ENCODE data around the gene SEC11C.

The SEC11C gene

GRCh38 chr18:59149007-59149406 lies 9.3 kb downstream of the SEC11C start:
- Histone ChIP-seq H3K9me3 (ENCODE audit: control insufficient read depth, insufficient read depth, low read length) (no peaks in the 10 kb centered on the region), H3K36me3 (ENCODE audit: control insufficient read depth, insufficient read depth, low read length) (no peaks in the 10 kb centered on the region), H3K27me3 (ENCODE audit: control insufficient read depth, insufficient read depth, low read length) (no peaks in the 10 kb centered on the region), H3K9ac (ENCODE audit: low read depth, low read length) (no peak overlapping the region), H3K4me3 (ENCODE audit: low read depth, low read length) (no peak overlapping the region), H3K4me1 (ENCODE audit: control insufficient read depth, insufficient read depth, low read length) (no peaks in the 10 kb centered on the region)

- Histone ChIP-seq H3K27me3 (ENCODE audit: control insufficient read depth, insufficient read depth, low read length) (no peaks in the 10 kb centered on the region), H3K9ac (ENCODE audit: low read depth, low read length) (no peak overlapping the region), H3K36me3 (ENCODE audit: control insufficient read depth, insufficient read depth, low read length) (no peaks in the 10 kb centered on the region), H3K4me3 (ENCODE audit: low read depth, low read length) (no peak overlapping the region), H3K4me1 (ENCODE audit: control insufficient read depth, insufficient read depth, low read length) (no peaks in the 10 kb centered on the region), H3K9me3 (ENCODE audit: control insufficient read depth, insufficient read depth, low read length) (no peaks in the 10 kb centered on the region)
Observed at GRCh38 chr18:59149416-59149815, 9.7 kb downstream of the SEC11C start.

GRCh38 chr18:59150236-59150635 lies 10.6 kb downstream of the SEC11C start:
- H3K4me1 ChIP-seq (ENCODE audit: control insufficient read depth, insufficient read depth, low read length), result no peaks in the 10 kb centered on the region
- H3K27me3 ChIP-seq (ENCODE audit: control insufficient read depth, insufficient read depth, low read length), result no peaks in the 10 kb centered on the region
- H3K4me3 ChIP-seq (ENCODE audit: low read depth, low read length), result no peak overlapping the region
- H3K36me3 ChIP-seq (ENCODE audit: control insufficient read depth, insufficient read depth, low read length), result no peaks in the 10 kb centered on the region
- H3K9ac ChIP-seq (ENCODE audit: low read depth, low read length), result no peak overlapping the region
- no peaks in the 10 kb centered on the region for H3K9me3 ChIP-seq (ENCODE audit: control insufficient read depth, insufficient read depth, low read length)

DNA sequence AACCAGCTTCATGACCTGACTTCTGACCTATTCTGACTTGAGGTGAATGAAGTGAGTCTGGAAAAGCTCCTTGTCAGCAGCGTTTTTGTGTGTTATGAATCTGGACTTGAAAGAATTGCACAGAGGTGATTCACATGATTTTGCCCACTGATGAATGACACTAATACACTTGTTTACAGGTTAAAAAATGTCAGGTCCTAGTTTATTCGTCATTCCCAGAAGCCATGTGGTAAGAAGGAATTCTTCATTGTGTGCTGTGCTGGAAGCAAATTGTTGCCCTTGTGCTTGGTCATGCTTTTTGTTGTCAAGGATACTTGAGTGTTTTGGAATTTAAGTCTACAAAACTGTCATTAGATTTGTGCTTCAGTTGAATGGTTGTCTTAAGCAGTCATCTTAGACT lies 15.5 kb downstream of the SEC11C start:
- no peaks in the 10 kb centered on the region for H3K4me1 ChIP-seq (ENCODE audit: control insufficient read depth, insufficient read depth, low read length)
- no peaks in the 10 kb centered on the region for H3K36me3 ChIP-seq (ENCODE audit: control insufficient read depth, insufficient read depth, low read length)
- H3K4me3 ChIP-seq (ENCODE audit: low read depth, low read length), result no peak overlapping the region

GRCh38 chr18:59156316-59156715 lies 16.6 kb downstream of the SEC11C start:
- Histone ChIP-seq H3K27me3 (ENCODE audit: control insufficient read depth, insufficient read depth, low read length) (no peaks in the 10 kb centered on the region), H3K9ac (ENCODE audit: low read depth, low read length) (no peak overlapping the region), H3K9me3 (ENCODE audit: control insufficient read depth, insufficient read depth, low read length) (no peaks in the 10 kb centered on the region), H3K36me3 (ENCODE audit: control insufficient read depth, insufficient read depth, low read length) (no peaks in the 10 kb centered on the region), H3K4me1 (ENCODE audit: control insufficient read depth, insufficient read depth, low read length) (no peaks in the 10 kb centered on the region), H3K4me3 (ENCODE audit: low read depth, low read length) (no peak overlapping the region)

More for the DNA sequence above, 15.5 kb downstream of the SEC11C start:
- no peak overlapping the region for H3K9ac ChIP-seq (ENCODE audit: low read depth, low read length)
- H3K27me3 ChIP-seq (ENCODE audit: control insufficient read depth, insufficient read depth, low read length), result no peaks in the 10 kb centered on the region
- no peaks in the 10 kb centered on the region for H3K9me3 ChIP-seq (ENCODE audit: control insufficient read depth, insufficient read depth, low read length)

DNA sequence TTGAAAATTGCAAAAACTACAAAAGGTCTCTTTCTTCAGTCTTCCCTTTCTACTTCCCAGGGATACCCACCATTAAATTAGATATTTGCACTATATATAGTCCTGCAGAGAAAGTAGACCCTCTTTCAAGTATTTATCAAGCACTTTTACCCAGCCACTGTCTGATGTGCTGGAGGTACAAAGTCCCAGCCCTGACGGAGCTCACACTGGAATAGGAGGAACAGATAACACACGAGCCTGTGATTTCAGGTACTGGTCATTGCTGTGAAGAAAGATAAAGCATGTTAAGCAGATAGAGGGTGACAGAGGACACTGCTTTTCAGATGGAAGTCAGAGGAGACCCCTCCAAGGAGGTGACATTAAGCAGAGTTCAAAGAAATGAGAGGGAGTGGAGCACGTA lies 19.6 kb downstream of the SEC11C start:
- H3K4me3 ChIP-seq (ENCODE audit: low read depth, low read length), result no peak overlapping the region
- H3K9me3 ChIP-seq (ENCODE audit: control insufficient read depth, insufficient read depth, low read length), result no peaks in the 10 kb centered on the region
- H3K9ac ChIP-seq (ENCODE audit: low read depth, low read length), result no peak overlapping the region
- no peaks in the 10 kb centered on the region for H3K4me1 ChIP-seq (ENCODE audit: control insufficient read depth, insufficient read depth, low read length)
- no peaks in the 10 kb centered on the region for H3K36me3 ChIP-seq (ENCODE audit: control insufficient read depth, insufficient read depth, low read length)
- H3K27me3 ChIP-seq (ENCODE audit: control insufficient read depth, insufficient read depth, low read length), result no peaks in the 10 kb centered on the region

- Histone ChIP-seq H3K9me3 (ENCODE audit: control insufficient read depth, insufficient read depth, low read length) (no peaks in the 10 kb centered on the region), H3K4me1 (ENCODE audit: control insufficient read depth, insufficient read depth, low read length) (no peaks in the 10 kb centered on the region), H3K9ac (ENCODE audit: low read depth, low read length) (no peak overlapping the region), H3K36me3 (ENCODE audit: control insufficient read depth, insufficient read depth, low read length) (no peaks in the 10 kb centered on the region), H3K27me3 (ENCODE audit: control insufficient read depth, insufficient read depth, low read length) (no peaks in the 10 kb centered on the region), H3K4me3 (ENCODE audit: low read depth, low read length) (no peak overlapping the region)
Observed at GRCh38 chr18:59159986-59160385, 20.3 kb downstream of the SEC11C start.

DNA sequence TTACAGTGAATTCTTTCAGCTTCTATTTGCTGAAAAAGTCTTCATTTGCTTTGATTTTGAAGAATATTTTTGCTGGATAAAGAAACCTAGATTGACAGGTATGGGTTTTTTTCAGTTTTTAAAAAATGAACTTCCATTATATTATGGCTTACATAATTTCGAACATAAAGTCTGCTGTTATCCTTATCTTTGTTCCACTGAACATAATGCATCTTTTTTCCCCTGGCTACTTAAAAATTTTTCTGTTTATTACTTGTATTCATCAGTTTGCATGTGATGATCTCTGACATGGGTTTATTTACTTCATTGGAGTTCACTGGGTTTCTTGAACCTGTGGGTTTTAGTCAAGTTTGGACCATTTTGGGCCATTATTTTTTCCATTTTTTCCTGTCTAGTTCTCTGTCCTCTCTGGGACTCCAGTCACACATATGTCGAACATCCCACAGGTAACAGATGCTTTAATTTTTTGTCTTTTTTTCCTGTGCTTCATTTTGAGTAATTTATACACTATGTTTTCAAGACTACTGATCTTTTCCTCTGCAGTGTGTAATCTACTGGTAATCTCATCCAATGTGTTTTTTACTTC lies 33.1 kb downstream of the SEC11C start:
- Histone ChIP-seq H3K36me3 (ENCODE audit: control insufficient read depth, insufficient read depth, low read length) (no peaks in the 10 kb centered on the region), H3K4me3 (ENCODE audit: low read depth, low read length) (no peak overlapping the region), H3K4me1 (ENCODE audit: control insufficient read depth, insufficient read depth, low read length) (no peaks in the 10 kb centered on the region), H3K9me3 (ENCODE audit: control insufficient read depth, insufficient read depth, low read length) (peaks cover 5% of the 10 kb centered on the region), H3K27me3 (ENCODE audit: control insufficient read depth, insufficient read depth, low read length) (no peaks in the 10 kb centered on the region), H3K9ac (ENCODE audit: low read depth, low read length) (no peak overlapping the region)

- Histone ChIP-seq H3K4me3 (ENCODE audit: low read depth, low read length) (no peak overlapping the region), H3K4me1 (ENCODE audit: control insufficient read depth, insufficient read depth, low read length) (no peaks in the 10 kb centered on the region), H3K27me3 (ENCODE audit: control insufficient read depth, insufficient read depth, low read length) (peaks cover 3% of the 10 kb centered on the region), H3K36me3 (ENCODE audit: control insufficient read depth, insufficient read depth, low read length) (no peaks in the 10 kb centered on the region), H3K9ac (ENCODE audit: low read depth, low read length) (no peak overlapping the region), H3K9me3 (ENCODE audit: control insufficient read depth, insufficient read depth, low read length) (peaks cover 5% of the 10 kb centered on the region)
Observed at GRCh38 chr18:59177485-59177884, 37.8 kb downstream of the SEC11C start.

DNA sequence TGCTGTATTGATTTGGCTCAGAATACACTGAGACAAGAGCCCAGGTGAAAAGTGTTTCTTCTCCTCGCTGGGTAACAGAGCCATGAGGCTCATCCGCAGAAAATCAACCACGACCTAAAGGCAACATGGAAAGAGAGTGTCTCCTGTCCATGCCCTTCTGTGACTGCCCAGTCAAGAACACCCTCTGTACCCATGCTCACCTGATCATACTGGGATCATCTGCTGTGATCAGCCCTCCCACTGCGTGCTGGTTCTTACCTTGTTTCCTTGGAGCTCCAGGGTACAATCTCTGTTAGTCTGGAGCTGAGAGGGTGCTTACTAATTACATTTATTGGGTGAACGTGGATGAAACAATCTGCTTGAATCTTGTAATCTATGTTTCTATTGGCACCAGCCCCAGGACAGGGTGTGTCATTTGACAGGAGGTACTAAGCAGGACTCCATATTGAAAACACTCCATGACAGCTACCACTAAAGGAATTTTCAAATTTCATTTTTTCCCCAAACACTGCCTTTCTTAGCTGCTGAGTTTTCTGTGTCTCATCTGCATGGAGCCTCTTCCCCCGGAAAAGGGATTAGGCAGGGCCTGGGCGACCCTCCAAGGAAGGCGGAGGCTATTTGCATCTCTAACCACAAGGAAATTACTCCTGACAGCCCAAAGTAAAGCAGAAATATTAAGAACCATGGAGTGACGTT lies 40.6 kb downstream of the SEC11C start:
- no peaks in the 10 kb centered on the region for H3K9me3 ChIP-seq (ENCODE audit: control insufficient read depth, insufficient read depth, low read length)
- H3K36me3 ChIP-seq (ENCODE audit: control insufficient read depth, insufficient read depth, low read length), result no peaks in the 10 kb centered on the region
- peaks cover 3% of the 10 kb centered on the region for H3K27me3 ChIP-seq (ENCODE audit: control insufficient read depth, insufficient read depth, low read length)
- H3K4me1 ChIP-seq (ENCODE audit: control insufficient read depth, insufficient read depth, low read length), result no peaks in the 10 kb centered on the region
- no peak overlapping the region for H3K4me3 ChIP-seq (ENCODE audit: low read depth, low read length)
- H3K9ac ChIP-seq (ENCODE audit: low read depth, low read length), result no peak overlapping the region

GRCh38 chr18:59182673-59183072 lies 43.0 kb downstream of the SEC11C start:
- Histone ChIP-seq H3K4me1 (ENCODE audit: control insufficient read depth, insufficient read depth, low read length) (no peaks in the 10 kb centered on the region), H3K9me3 (ENCODE audit: control insufficient read depth, insufficient read depth, low read length) (no peaks in the 10 kb centered on the region), H3K27me3 (ENCODE audit: control insufficient read depth, insufficient read depth, low read length) (peaks cover 3% of the 10 kb centered on the region), H3K9ac (ENCODE audit: low read depth, low read length) (no peak overlapping the region), H3K4me3 (ENCODE audit: low read depth, low read length) (no peak overlapping the region), H3K36me3 (ENCODE audit: control insufficient read depth, insufficient read depth, low read length) (no peaks in the 10 kb centered on the region)

- H3K27me3 ChIP-seq (ENCODE audit: control insufficient read depth, insufficient read depth, low read length), result no peaks in the 10 kb centered on the region
- H3K36me3 ChIP-seq (ENCODE audit: control insufficient read depth, insufficient read depth, low read length), result no peaks in the 10 kb centered on the region
- H3K9ac ChIP-seq (ENCODE audit: low read depth, low read length), result no peak overlapping the region
- no peak overlapping the region for H3K4me3 ChIP-seq (ENCODE audit: low read depth, low read length)
- no peaks in the 10 kb centered on the region for H3K4me1 ChIP-seq (ENCODE audit: control insufficient read depth, insufficient read depth, low read length)
- no peaks in the 10 kb centered on the region for H3K9me3 ChIP-seq (ENCODE audit: control insufficient read depth, insufficient read depth, low read length)
Observed at GRCh38 chr18:59189008-59189407, 49.3 kb downstream of the SEC11C start.

Measured in iPS-15b (cell line).